GM21528 (cell line): ENCODE measurements around the gene FRS2.

Experiments
- ATAC-seq: cut with Tn5 transposase; IDR thresholded peaks from one replicate; pipeline ENCODE4 v1.9.1; 2021; ENCODE audit warnings: mild to moderate bottlenecking, moderate library complexity; ENCODE audit not compliant: unreplicated experiment, low FRiP score

The FRS2 gene

GRCh38 chr12:69523433-69524330 lies 53.5 kb downstream of the FRS2 start:
- no peak for ATAC-seq

DNA sequence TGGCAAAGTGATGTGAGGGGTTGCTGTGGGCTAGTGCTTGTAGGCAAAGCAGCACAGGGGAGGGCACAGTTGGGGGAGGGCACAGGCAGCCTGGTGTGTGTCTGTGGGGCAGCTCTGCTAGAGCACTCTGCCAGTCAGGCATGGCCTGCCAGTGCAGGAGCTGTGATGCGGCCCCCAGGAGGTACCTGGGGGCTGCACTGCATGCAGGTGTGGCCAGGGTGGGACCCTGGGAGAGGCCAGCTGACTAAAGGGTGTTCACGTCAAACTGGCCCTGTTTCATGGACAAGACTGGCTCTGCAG lies 54.1 kb downstream of the FRS2 start:
- no peak for ATAC-seq

- no peak for ATAC-seq
Observed at GRCh38 chr12:69524755-69525469, 54.7 kb downstream of the FRS2 start.

GRCh38 chr12:69527506-69528272 lies 57.5 kb downstream of the FRS2 start:
- no peak for ATAC-seq

GRCh38 chr12:69529021-69529420 lies 58.8 kb downstream of the FRS2 start:
- ATAC-seq, result no peak

GRCh38 chr12:69533844-69534243 lies 63.7 kb downstream of the FRS2 start:
- ATAC-seq, result no peak

DNA sequence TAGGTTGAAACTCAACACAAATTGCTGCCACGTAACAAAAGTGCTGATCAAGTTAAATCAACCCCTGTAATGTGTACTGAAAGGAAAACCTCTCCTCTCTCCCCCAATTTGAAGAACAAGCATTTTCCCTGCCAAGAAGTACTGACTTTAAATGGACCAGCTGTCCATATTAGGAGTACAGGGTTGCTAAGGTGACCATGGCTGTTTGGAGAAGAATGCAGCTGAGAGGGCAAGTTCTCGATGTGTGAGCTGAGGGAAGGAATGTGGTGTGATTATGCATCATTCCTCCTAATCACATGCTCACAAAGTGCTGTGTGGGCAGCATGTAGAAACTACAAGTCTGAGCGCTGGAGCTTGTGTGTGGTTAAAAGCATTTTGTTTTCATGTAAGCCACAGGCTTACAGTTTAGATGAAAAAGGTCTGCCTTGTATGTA lies 64.2 kb downstream of the FRS2 start:
- peak; percentile 75 for ATAC-seq

GRCh38 chr12:69540987-69541386 lies 70.8 kb downstream of the FRS2 start:
- ATAC-seq, result no peak

DNA sequence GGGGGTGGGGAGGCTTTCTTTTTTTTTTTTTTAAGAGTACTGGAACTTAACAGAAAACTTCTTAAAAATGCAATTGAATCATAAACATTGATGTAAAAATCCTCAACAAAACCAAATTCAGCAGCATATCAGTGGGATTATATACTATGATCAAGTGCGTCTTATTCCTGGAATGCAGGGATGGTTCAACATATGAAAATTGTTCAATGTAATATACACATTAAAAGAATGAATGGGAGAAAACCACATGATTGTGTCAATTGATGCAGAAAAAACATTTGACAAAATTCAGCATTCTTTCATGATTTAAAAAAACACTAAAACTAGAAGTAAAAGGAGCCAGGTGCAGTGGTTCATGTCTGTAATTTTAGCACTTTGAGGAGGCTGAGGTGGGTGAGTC lies 73.9 kb downstream of the FRS2 start:
- no peak for ATAC-seq

- no peak for ATAC-seq
Observed at GRCh38 chr12:69545081-69545480, 74.9 kb downstream of the FRS2 start.

DNA sequence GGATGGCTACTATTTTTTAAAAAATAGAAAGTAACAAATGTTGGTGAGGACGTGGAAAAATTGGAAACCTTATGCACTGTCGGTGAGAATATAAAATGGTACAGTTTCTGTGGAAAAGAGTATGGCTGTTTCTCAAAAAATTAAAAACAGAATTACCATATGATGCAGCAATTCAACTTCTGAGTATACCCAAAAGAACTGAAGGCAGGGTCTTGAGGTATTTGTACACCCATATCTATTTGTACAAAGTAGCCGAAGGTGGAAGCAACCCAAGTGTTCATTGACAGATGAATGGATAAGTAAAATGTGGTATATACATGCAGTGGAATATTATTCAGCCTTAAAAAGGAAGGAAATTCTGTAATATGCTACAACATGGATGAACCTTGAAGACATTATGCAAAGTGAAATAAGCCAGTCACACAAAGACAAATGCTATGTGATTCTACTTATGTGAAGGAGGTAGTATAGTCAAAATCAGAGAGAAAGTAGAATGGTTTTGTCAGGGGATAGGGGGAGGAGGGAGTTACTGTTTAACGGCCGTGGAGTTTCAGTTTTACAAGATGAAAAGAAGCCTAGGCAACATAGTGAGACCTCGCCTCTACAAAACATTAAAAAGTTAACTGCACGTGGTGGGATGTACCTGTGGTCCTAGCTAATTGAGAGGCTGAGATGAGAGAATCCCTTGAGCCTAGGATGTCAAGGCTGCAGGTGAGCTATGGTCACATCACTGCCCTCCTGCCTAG lies 76.7 kb downstream of the FRS2 start:
- no peak for ATAC-seq

DNA sequence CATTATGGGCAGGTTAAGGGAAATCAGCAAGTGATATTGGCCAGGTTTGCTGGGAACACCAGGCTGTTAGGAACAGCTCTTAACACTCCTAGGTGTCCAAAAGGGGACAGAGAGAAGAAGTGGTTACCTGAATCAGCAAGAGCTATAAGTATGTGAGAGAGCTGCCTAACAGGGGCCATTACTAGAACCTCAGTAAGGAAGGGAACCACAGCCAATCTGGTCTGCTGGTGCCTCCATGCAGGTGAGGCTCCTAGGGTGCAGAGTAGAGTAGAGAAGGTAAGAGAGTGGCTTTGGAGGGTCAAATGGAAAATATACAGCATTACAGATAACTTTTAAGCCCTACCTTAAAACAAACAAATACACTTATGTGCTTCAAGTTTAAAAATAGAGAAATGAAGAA lies 78.5 kb downstream of the FRS2 start:
- no peak for ATAC-seq

DNA sequence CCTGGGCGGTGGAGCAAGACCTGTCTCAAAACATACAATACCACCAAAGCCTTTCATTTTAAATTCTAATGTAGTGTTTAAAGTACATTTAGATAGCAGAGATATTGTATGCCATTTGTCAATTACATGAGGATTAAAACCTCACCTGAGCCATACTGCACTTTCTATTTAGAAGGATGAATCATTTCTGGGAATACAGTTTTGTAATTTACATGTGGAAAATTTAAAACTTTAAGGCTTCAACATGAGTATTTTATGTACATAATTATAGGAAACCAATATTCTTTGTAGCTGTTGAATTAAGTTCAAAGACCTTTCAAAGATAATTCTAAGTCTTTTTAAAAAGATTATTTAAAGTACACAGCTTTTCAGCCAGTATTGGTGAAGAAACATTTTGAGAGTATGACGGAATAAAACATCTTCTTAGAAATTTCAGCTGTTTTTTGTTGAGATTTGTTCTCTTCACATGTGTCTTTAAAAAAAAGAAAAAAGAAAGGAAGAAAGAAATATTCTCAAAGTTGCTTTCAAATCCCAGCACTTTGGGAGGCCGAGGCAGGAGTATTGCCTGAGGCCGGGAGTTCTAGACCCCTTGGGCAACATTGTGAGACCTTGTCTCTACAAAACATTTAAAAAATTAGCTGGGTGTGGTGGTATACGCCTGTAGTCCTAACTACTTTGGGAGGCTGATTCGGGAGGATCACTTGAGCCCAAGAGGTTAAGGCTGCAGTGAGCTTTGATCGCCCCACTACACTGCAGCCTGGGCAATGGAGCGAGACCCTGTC lies 80.6 kb downstream of the FRS2 start:
- no peak for ATAC-seq

DNA sequence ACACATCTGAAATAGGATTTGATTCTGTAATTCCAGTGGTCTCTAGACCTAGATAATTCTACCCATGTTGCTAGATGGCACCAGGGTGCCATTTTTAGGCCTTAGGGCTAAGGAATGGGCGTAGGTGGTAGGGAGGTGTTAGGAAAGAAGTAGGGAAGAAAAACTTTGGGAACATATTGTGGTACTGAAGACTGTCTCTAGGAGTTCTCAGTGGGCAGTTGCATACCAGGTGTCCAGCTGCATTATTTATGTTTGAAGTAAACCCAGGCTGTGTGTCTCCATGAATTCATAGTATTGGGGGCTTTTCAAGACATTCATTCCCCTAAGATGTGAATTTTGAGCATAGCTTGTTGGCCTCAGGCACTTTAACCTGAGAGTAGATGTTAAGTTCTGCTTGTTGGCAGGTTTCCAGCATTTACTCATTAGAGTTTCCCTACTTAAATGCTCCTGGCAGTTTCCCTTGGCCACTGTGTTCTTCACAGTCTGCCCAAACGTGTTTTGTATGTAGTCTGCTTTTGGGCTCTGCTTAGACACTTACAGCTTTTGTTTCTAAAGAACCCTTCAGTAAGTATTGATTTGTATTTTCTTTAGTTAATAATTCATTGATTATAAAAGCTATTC lies 83.5 kb downstream of the FRS2 start:
- no peak for ATAC-seq

DNA sequence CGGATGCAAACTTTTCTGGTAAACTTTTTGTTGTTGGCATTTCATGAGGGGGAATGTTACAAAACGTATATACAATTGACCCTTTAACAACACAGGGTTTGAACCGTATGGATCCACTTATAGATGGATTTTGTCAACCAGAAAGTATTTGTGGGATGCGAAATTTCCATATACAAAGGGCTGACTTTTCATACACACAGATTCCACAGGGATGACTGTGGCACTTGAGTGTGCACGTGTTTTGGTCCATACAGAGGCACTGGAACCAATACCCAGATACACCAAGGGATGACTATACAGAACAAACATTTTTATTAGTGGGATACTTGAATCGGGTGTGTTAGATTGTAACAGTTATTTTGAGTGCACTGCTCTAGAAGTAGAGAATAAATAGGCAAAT lies 85.3 kb downstream of the FRS2 start:
- ATAC-seq, result no peak

DNA sequence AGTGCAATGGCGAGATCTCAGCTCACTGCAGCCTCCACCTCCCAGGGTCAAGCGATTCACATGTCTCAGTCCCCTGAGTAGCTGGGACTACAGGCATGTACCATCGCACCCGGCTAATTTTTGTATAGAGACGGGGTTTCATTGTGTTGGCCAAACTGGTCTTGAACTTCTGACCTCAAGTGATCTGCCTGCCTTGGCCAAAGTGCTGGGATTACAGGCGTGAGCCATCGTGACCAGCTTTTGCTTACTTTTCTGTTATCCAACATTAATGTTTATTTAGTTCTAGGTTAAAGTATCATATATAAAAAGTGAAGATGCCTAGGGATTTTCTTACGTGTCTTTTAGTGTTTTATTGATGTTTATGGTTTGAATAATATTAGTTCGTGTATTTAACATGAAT lies 86.2 kb downstream of the FRS2 start:
- no peak for ATAC-seq

GRCh38 chr12:69563166-69563762 lies 93.1 kb downstream of the FRS2 start:
- ATAC-seq, result no peak

DNA sequence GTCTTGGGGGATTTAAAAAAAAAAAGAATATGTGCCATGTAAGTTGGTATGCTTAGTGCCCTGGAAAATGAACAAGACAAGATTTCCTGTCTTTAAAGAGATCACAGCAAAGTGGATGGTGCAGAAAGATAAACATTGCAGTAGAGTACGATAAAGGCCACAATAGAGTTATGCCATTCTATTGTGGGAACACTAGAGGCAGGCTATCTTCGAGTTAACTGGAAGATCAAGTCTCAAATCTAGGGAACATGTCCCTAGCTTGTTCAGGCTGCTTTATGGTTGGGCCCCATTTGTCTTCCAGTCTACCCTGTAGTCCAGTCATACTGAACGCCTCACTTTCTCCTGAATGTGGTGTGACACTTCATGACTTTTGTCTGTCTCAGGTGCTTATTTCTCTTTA lies 96.4 kb downstream of the FRS2 start:
- ATAC-seq, result no peak

GRCh38 chr12:69569236-69569635 lies 99.0 kb downstream of the FRS2 start:
- ATAC-seq, result no peak
